HG03342 (cell line): ENCODE measurements around the gene TICAM2.
"Not testable (repeated sequence)": the region's sequence is repeated elsewhere in the genome, so short reads cannot be mapped to it uniquely, and the experiment has no call there.

Experiments used
- ATAC-seq: cut with Tn5 transposase; IDR thresholded peaks from one replicate; pipeline ENCODE4 v1.9.1; 2021; ENCODE audit warnings: mild to moderate bottlenecking, moderate library complexity; ENCODE audit not compliant: unreplicated experiment

TICAM2 gene

GRCh38 chr5:115601701-115602590 lies at the start of gene TICAM2:
TICAM2 (minus strand) TSS chr5:115602479; CDS start chr5:115581256, 21,223 bp downstream.
- ATAC-seq: peak; percentile 78

GRCh38 chr5:115649541-115649940 lies 47.3 kb upstream of the TICAM2 start:
- ATAC-seq: no peak

GRCh38 chr5:115648056-115648455 lies 45.8 kb upstream of the TICAM2 start:
- no peak for ATAC-seq

GRCh38 chr5:115645386-115645785 lies 43.1 kb upstream of the TICAM2 start:
- not testable (repeated sequence) for ATAC-seq

- no peak for ATAC-seq
These were observed 41.8 kb upstream of the TICAM2 start for GRCh38 chr5:115644046-115644445.

- ATAC-seq: no peak
These were observed 39.7 kb upstream of the TICAM2 start for GRCh38 chr5:115641948-115642347.

GRCh38 chr5:115640274-115640673 lies 38.0 kb upstream of the TICAM2 start:
- no peak for ATAC-seq

GRCh38 chr5:115639377-115639776 lies 37.1 kb upstream of the TICAM2 start:
- ATAC-seq: no peak

- no peak for ATAC-seq
These were observed 35.2 kb upstream of the TICAM2 start for GRCh38 chr5:115637507-115637906.

- no peak for ATAC-seq
These were observed 33.7 kb upstream of the TICAM2 start for GRCh38 chr5:115636008-115636407.

- ATAC-seq: peak; percentile 66
These were observed 32.3 kb upstream of the TICAM2 start for GRCh38 chr5:115634343-115635132.

GRCh38 chr5:115629903-115630302 lies 27.6 kb upstream of the TICAM2 start:
- ATAC-seq: no peak

- ATAC-seq: no peak
These were observed 25.1 kb upstream of the TICAM2 start for GRCh38 chr5:115627295-115627865.

GRCh38 chr5:115626445-115626823 lies 24.2 kb upstream of the TICAM2 start:
- ATAC-seq: peak; percentile 27

GRCh38 chr5:115625579-115626444 lies 23.5 kb upstream of the TICAM2 start, which contains the start of gene TMED7:
TMED7 (minus strand) TSS chr5:115626036; CDS start chr5:115625792, 244 bp downstream.
- ATAC-seq: peak; percentile 91

GRCh38 chr5:115624994-115625393 lies 22.7 kb upstream of the TICAM2 start:
- ATAC-seq: no peak

- no peak for ATAC-seq
These were observed 21.4 kb upstream of the TICAM2 start for GRCh38 chr5:115623658-115624057.

- ATAC-seq: no peak
These were observed 19.2 kb upstream of the TICAM2 start for GRCh38 chr5:115621365-115621900.

GRCh38 chr5:115616892-115617291 lies 14.6 kb upstream of the TICAM2 start:
- no peak for ATAC-seq

- ATAC-seq: no peak
These were observed 14.2 kb upstream of the TICAM2 start for GRCh38 chr5:115616472-115616871.
